ENCODE measurements around the gene EPS15. TPM values are rescaled to one million over a fixed set of nuclear protein-coding genes. Genes with fewer than 3 reads are reported as not detected.

EPS15 gene
- total RNA-seq, 4 donors from 2014 or later = 56.9 to 80.5 (median 64.3) TPM

- TF ChIP-seq POLR2A (IDR thresholded peaks at IDR 0.05) = no peak
- TF ChIP-seq CTCF (IDR thresholded peaks at IDR 0.05) = no peak
- WGBS, 2 donors = 69 to 74% methylated on average over 15 of the region's 15 CpGs
- DNase-seq (ENCODE audit: low spot score in 2 of 2) = no peak
- intact Hi-C loops (cut with DNase I; ENCODE audit: low total_unique reads) = no loop called here
- H3K4me3 ChIP-seq (ENCODE audit: low read depth, poor library complexity, severe bottlenecking) = no peak overlapping the region
Observed at GRCh38 chr1:51310871-51311613, 208.0 kb downstream of the EPS15 start.

GRCh38 chr1:51309291-51309690 lies 209.8 kb downstream of the EPS15 start:
- no peak for DNase-seq (ENCODE audit: low spot score in 2 of 2)
- intact Hi-C loops (cut with DNase I; ENCODE audit: low total_unique reads) = no loop called here
- H3K4me3 ChIP-seq (ENCODE audit: low read depth, poor library complexity, severe bottlenecking) = no peak overlapping the region
- WGBS, 2 donors = 86 to 88% methylated on average over 8 of the region's 8 CpGs
- TF ChIP-seq POLR2A (IDR thresholded peaks at IDR 0.05) (no peak), CTCF (IDR thresholded peaks at IDR 0.05) (no peak)

GRCh38 chr1:51308636-51309035 lies 210.4 kb downstream of the EPS15 start:
- WGBS, 2 donors = 90 to 92% methylated on average over 6 of the region's 6 CpGs

GRCh38 chr1:51306950-51307349 lies 212.1 kb downstream of the EPS15 start:
- no peak for DNase-seq (ENCODE audit: low spot score in 2 of 2)
- intact Hi-C loops (cut with DNase I; ENCODE audit: low total_unique reads) = no loop called here
- WGBS, 2 donors = 75 to 85% methylated on average over 5 of the region's 5 CpGs
- no peak for TF ChIP-seq CTCF (IDR thresholded peaks at IDR 0.05)
- no peak for TF ChIP-seq POLR2A (IDR thresholded peaks at IDR 0.05)
- no peak overlapping the region for H3K4me3 ChIP-seq (ENCODE audit: low read depth, poor library complexity, severe bottlenecking)

More at GRCh38 chr1:51308636-51309035, 210.4 kb downstream of the EPS15 start:
- intact Hi-C loops (cut with DNase I; ENCODE audit: low total_unique reads) = no loop called here
- no peak for DNase-seq (ENCODE audit: low spot score in 2 of 2)
- TF ChIP-seq POLR2A (IDR thresholded peaks at IDR 0.05) (no peak), CTCF (IDR thresholded peaks at IDR 0.05) (no peak)
- H3K4me3 ChIP-seq (ENCODE audit: low read depth, poor library complexity, severe bottlenecking) = no peak overlapping the region

GRCh38 chr1:51305371-51305823 lies 213.7 kb downstream of the EPS15 start:
- intact Hi-C loops (cut with DNase I; ENCODE audit: low total_unique reads) = no loop called here
- 62 to 79% methylated on average over 4 of the region's 4 CpGs for WGBS, 2 donors
- no peak for DNase-seq (ENCODE audit: low spot score in 2 of 2)
- no peak for TF ChIP-seq CTCF (IDR thresholded peaks at IDR 0.05)
- no peak for TF ChIP-seq POLR2A (IDR thresholded peaks at IDR 0.05)
- no peak overlapping the region for H3K4me3 ChIP-seq (ENCODE audit: low read depth, poor library complexity, severe bottlenecking)

- no peak for DNase-seq (ENCODE audit: low spot score in 2 of 2)
- no peak overlapping the region for H3K4me3 ChIP-seq (ENCODE audit: low read depth, poor library complexity, severe bottlenecking)
- TF ChIP-seq POLR2A (IDR thresholded peaks at IDR 0.05) (no peak), CTCF (IDR thresholded peaks at IDR 0.05) (no peak)
- intact Hi-C loops (cut with DNase I; ENCODE audit: low total_unique reads) = no loop called here
- 24 to 26% methylated on average over 1 of the region's 1 CpG for WGBS, 2 donors
Observed at GRCh38 chr1:51304360-51304759, 214.7 kb downstream of the EPS15 start.

Data from lower leg skin (tissue), 4 donors.